GM12878 (cell line): ENCODE results near the gene SYCP3. TPM values are rescaled to one million over a fixed set of nuclear protein-coding genes. Genes with fewer than 3 reads are reported as not detected.

ENCODE experiments used
- ATAC-seq: fragments of 200-7000 bp; cut with Tn5 transposase; 3 replicates; pipeline ENCODE4 v1.9.1; 2020; ENCODE audit warnings: mild to moderate bottlenecking, moderate library complexity
- BruUV-seq: library from RNA; stranded (reverse); fragments of 400-500 nt; replicated peaks from 2 replicates; lab custom pipeline; 2021; lab: Mats Ljungman, UMichigan
- CTCF ChIA-PET: fragments of 300-600 bp; sonication (Branson Sonifier 250); formaldehyde crosslinking; extraction: SDS; loops from one replicate; lab custom pipeline; 2021; ENCODE audit warnings: inconsistent platforms; lab: Yijun Ruan, JAX
- POLR2A ChIA-PET: fragments of 350-600 bp; formaldehyde crosslinking; extraction: SDS; loops from one replicate; lab custom pipeline; 2021; ENCODE audit warnings: inconsistent platforms; lab: Charles Lee
- RAD21 ChIA-PET: fragments of 300-600 bp; sonication (Branson Sonifier 250); formaldehyde crosslinking; loops from one replicate; lab custom pipeline; 2023; ENCODE audit warnings: antibody characterized with exemption; ENCODE audit not compliant: unreplicated experiment; lab: Charles Lee
- SMC1A ChIA-PET: fragments of 300-600 bp; sonication (Branson Sonifier 250); formaldehyde crosslinking; loops from one replicate; lab custom pipeline; 2023; ENCODE audit not compliant: unreplicated experiment, uncharacterized antibody; lab: Charles Lee
- DNase-seq: peaks from one replicate; pipeline ENCODE4 v3.0.0-alpha.2; 2011; ENCODE audit warnings: low read depth, low spot score
- FAIRE-seq: peaks from 3 replicates; lab custom pipeline; 2011; peaks lifted over from hg19 to GRCh38; lab: Jason Lieb, UNC
- H2AFZ ChIP-seq: 2 replicates; pipeline ENCODE4 v1.6.0; 2011; ENCODE audit warnings: low read depth, low read length, control low read depth; ENCODE audit not compliant: control insufficient read depth
- H3K27ac ChIP-seq: 2 replicates; pipeline ENCODE4 v1.5.1; 2011; ENCODE audit warnings: control low read depth; ENCODE audit not compliant: control insufficient read depth, insufficient read depth
- H3K27me3 ChIP-seq, 2 experiments: replicated peaks in 1 of 2; 2 replicates each; pipeline versions ENCODE4 v1.6.0 to v1.6.1; 2011; ENCODE audit warnings: low read length in 1 of 2; ENCODE audit not compliant: control insufficient read depth in 2 of 2, insufficient read depth in 2 of 2
- H3K36me3 ChIP-seq, 2 experiments: 2 replicates each; pipeline ENCODE4 v1.5.1; 2011; ENCODE audit warnings: low read length in 1 of 2; ENCODE audit not compliant: control insufficient read depth in 2 of 2, insufficient read depth in 2 of 2
- H3K4me1 ChIP-seq: 2 replicates; pipeline ENCODE4 v1.6.1; 2011; ENCODE audit warnings: mild to moderate bottlenecking, low read length, moderate library complexity, mixed read lengths; ENCODE audit not compliant: control insufficient read depth, insufficient read depth
- H3K4me2 ChIP-seq: 2 replicates; pipeline ENCODE4 v1.6.0; 2011; ENCODE audit warnings: control low read depth; ENCODE audit not compliant: control insufficient read depth, insufficient read depth
- H3K4me3 ChIP-seq: fragments of 200-600 bp; sonication (generic); 2 replicates; pipeline ENCODE4 v1.5.1; 2016
- H3K79me2 ChIP-seq: 2 replicates; pipeline ENCODE4 v1.6.0; 2011; ENCODE audit warnings: low read length; ENCODE audit not compliant: control insufficient read depth, insufficient read depth
- H3K9ac ChIP-seq: 2 replicates; pipeline ENCODE4 v1.8.0; 2011; ENCODE audit warnings: low read length, control low read depth, mixed read lengths; ENCODE audit not compliant: control insufficient read depth, insufficient read depth
- H3K9me3 ChIP-seq: replicated peaks from 3 replicates; pipeline ENCODE4 v1.5.1; 2011; ENCODE audit warnings: mild to moderate bottlenecking, low read length; ENCODE audit not compliant: control insufficient read depth, insufficient read depth
- H4K20me1 ChIP-seq: 2 replicates; pipeline ENCODE4 v1.6.0; 2011; ENCODE audit not compliant: control insufficient read depth, insufficient read depth
- NFYB ChIP-seq: IDR thresholded peaks from 2 replicates; pipeline ENCODE4 v1.6.1; 2011; ENCODE audit warnings: low read depth, mild to moderate bottlenecking, low read length, improper control_type of control experiment, moderate library complexity; ENCODE audit not compliant: insufficient read depth
- PRDM15 ChIP-seq: fragments of 450-650 bp; formaldehyde crosslinking; IDR thresholded peaks from 2 replicates; pipeline ENCODE4 v1.4.0; 2020; ENCODE audit warnings: mild to moderate bottlenecking, moderate library complexity
- SKIL ChIP-seq: fragments of 450-650 bp; IDR thresholded peaks from 2 replicates; pipeline ENCODE4 v1.6.1; 2017; ENCODE audit warnings: mild to moderate bottlenecking, low read depth, inconsistent platforms; ENCODE audit not compliant: poor library complexity, severe bottlenecking
- TCF3 ChIP-seq: IDR thresholded peaks from 2 replicates; pipeline ENCODE4 v1.6.1; 2012; ENCODE audit warnings: low read depth, mild to moderate bottlenecking, low read length, borderline replicate concordance; ENCODE audit not compliant: insufficient read depth
- WGBS: methylation state at CpG from one replicate; pipeline ENCODE4 v1.1.6; 2016; ENCODE audit warnings: low lambda C conversion rate; ENCODE audit not compliant: insufficient replicate concordance, insufficient coverage; ENCODE audit errors: missing lambda C conversion rate; 5-methylcytosine and 5-hydroxymethylcytosine counted together
- in situ Hi-C: fragments of 300-500 bp; cut with MboI; formaldehyde crosslinking; loops from 9 replicates; pipeline ENCODE4 v1.14.3; 2018; ENCODE audit warnings: mixed read lengths
- intact Hi-C: fragments of 100-400 bp; cut with micrococcal nuclease; formaldehyde crosslinking; loops from one replicate; pipeline ENCODE4 v1.14.2; 2022; ENCODE audit not compliant: unreplicated experiment
- polyA plus RNA-seq, 11 experiments: library from polyadenylated mRNA; depleted of rRNA in 4 of 11; unstranded in 6 of 11; stranded (reverse) in 5 of 11; fragments of >200 nt; fragmentation: Nextera tagmentation in 4 of 11; fragmentation: Illumina TruSeq in 1 of 11; extraction: Ambion mirVana in 4 of 11; extraction: Trizol in 1 of 11; gene quantifications; 1 replicate in 1 of 11; 2 replicates in 10 of 11; pipeline versions ENCODE4 v1.2.1 to v1.2.3, GENCODE V29; 2011 to 2016; ENCODE audit warnings: inconsistent platforms in 2 of 11, missing spikeins in 2 of 11, low read depth in 1 of 11
- total RNA-seq, 4 experiments: library from RNA; depleted of rRNA in 3 of 4; stranded (reverse); fragments of >200 nt in 3 of 4; fragmentation: Illumina TruSeq in 1 of 4; extraction: Trizol in 1 of 4; gene quantifications; 2 replicates each; pipeline versions ENCODE4 v1.2.1 to v1.2.3, GENCODE V29; 2013 to 2021

SYCP3 gene
- total and polyA plus RNA-seq, 10 of the 15 experiments (the other 5 are each of a cell fraction or from before 2014, with no cell fraction given) = 0.08 to 0.58 (median 0.21) TPM

- TF ChIP-seq SKIL (no peak), NFYB (no peak), TCF3 (no peak)
Observed at GRCh38 chr12:101740980-101741379, 1.7 kb upstream of the SYCP3 start (continued).

- no peak for ATAC-seq
- intact Hi-C loops = no loop called here
- Histone ChIP-seq H3K27me3 (no peaks in the 10 kb centered on the region), H3K27ac (no peak overlapping the region), H2AFZ (no peak overlapping the region), H3K4me2 (no peak overlapping the region), H3K9me3 (no peaks in the 10 kb centered on the region), H3K4me3 (no peak overlapping the region), H3K79me2 (no peaks in the 10 kb centered on the region), H3K36me3 (peaks cover 2 to 3% of the 10 kb centered on the region in 2 experiments; a peak in 3 of 4 replicates), H3K4me1 (peaks cover 17% of the 10 kb centered on the region), H3K9ac (no peak overlapping the region), H4K20me1 (no peaks in the 10 kb centered on the region)
- TF ChIP-seq PRDM15 (CRISPR knock-in tag) = no peak
- BruUV-seq = no TSS peak
- ChIA-PET POLR2A (interaction anchor here (0.7 kb wide), 1 partner anchor 999 kb away, joined by 5 read pairs; no protein-coding TSS in a partner anchor), SMC1A (interaction anchor here (0.6 to 0.7 kb wide), 2 partner anchors 15 to 131 kb away, joined by 3 read pairs; no protein-coding TSS in a partner anchor), CTCF (no interaction called here), RAD21 (interaction anchor here (0.7 kb wide), 1 partner anchor 333 kb away, joined by 3 read pairs; the partner anchor contains the start of gene ARL1)
- DNase-seq = no peak
- in situ Hi-C loops = no loop called here
- FAIRE-seq = no peak
- WGBS = 96% methylated on average over 4 of the region's 5 CpGs
Observed at GRCh38 chr12:101740566-101740965, 1.3 kb upstream of the SYCP3 start.
